Stomach (tissue), 9 donors: ENCODE data around the gene NFU1. TPM values are rescaled to one million over a fixed set of nuclear protein-coding genes. Genes with fewer than 3 reads are reported as not detected.

Experiments
- DNase-seq, 2 donors: peaks; one replicate each; pipeline versions ENCODE4 v3.0.0 to v3.0.0-alpha.2; 2013 to 2019
- H3K27ac ChIP-seq, 5 donors: fragments of 200-600 bp in 4 of 5; sonication (generic) in 4 of 5; one replicate each; pipeline ENCODE4 v1.5.1; 2013 to 2019; ENCODE audit warnings: mild to moderate bottlenecking in 1 of 5, moderate library complexity in 1 of 5
- H3K27me3 ChIP-seq, 3 donors: fragments of 200-600 bp; sonication (generic); one replicate each; pipeline ENCODE4 v1.5.1; 2017 to 2019; ENCODE audit warnings: mixed run types in 1 of 3
- H3K36me3 ChIP-seq, 4 donors: fragments of 200-600 bp; sonication (generic); 1 replicate in 3 of 4; 2 replicates in 1 of 4; pipeline ENCODE4 v1.5.1; 2016 to 2019
- H3K4me1 ChIP-seq, 4 donors: fragments of 200-600 bp; sonication (generic); one replicate each; pipeline ENCODE4 v1.5.1; 2016 to 2019
- H3K4me3 ChIP-seq, 4 donors: fragments of 200-600 bp; sonication (generic) in 3 of 4; one replicate each; pipeline ENCODE4 v1.5.1; 2016 to 2019; ENCODE audit warnings: mild to moderate bottlenecking in 1 of 4
- H3K9me3 ChIP-seq, 4 donors: fragments of 200-600 bp; sonication (generic); one replicate each; pipeline ENCODE4 v1.5.1; 2016 to 2019
- CTCF ChIP-seq, 7 experiments: fragments of 450-650 bp in 4 of 7; fragments of 200-600 bp in 3 of 7; sonication (generic) in 3 of 7; IDR thresholded peaks; one replicate each; pipeline ENCODE4 v1.5.1; 2016 to 2019; ENCODE audit warnings: antibody characterized with exemption in 7 of 7, control low read depth in 2 of 7, mild to moderate bottlenecking in 1 of 7
- EP300 ChIP-seq: sonication (generic); formaldehyde crosslinking; IDR thresholded peaks from one replicate; pipeline ENCODE4 v1.6.1; 2017; ENCODE audit warnings: antibody characterized with exemption
- POLR2A ChIP-seq, 4 donors: fragments of 450-650 bp; IDR thresholded peaks; one replicate each; pipeline ENCODE4 v1.6.1; 2016; ENCODE audit warnings: antibody characterized with exemption in 4 of 4, control low read depth in 2 of 4, mild to moderate bottlenecking in 1 of 4, moderate library complexity in 1 of 4
- POLR2AphosphoS5 ChIP-seq, 3 donors: sonication (generic); formaldehyde crosslinking; IDR thresholded peaks; one replicate each; pipeline ENCODE4 v1.6.1; 2016; ENCODE audit warnings: antibody characterized with exemption in 3 of 3
- WGBS, 5 donors: extraction: QIAGEN DNeasy Blood & Tissue Kit in 3 of 5; methylation state at CpG; one replicate each; pipeline versions ENCODE4 v1.1.5 to v1.1.7; 2013 to 2018; 5-methylcytosine and 5-hydroxymethylcytosine counted together
- intact Hi-C: fragments of 100-400 bp; cut with DNase I; formaldehyde crosslinking; loops from one replicate; pipeline ENCODE4 v1.15.1; 2023; ENCODE audit warnings: low total_unique reads
- polyA plus RNA-seq, 3 donors: library from polyadenylated mRNA; stranded (reverse); fragments of 200-250 nt; gene quantifications; one replicate each; pipeline ENCODE4 v1.2.3, GENCODE V29; 2013
- total RNA-seq, 5 donors: library from RNA; depleted of rRNA; stranded (reverse); fragments of >200 nt; gene quantifications; one replicate each; pipeline versions ENCODE4 v1.1.0 to v1.2.3, GENCODE V29; 2014 to 2016
- donor health status: healthy with polysubstance abuse.
- donor health status: Bipolar disorder and iron deficiency.
- donor health status: healthy.

Gene NFU1
- total and polyA plus RNA-seq, 8 donors = 14.7 to 62.7 (median 39.6) TPM

- Histone ChIP-seq H3K36me3 (peaks cover 0 to 16% (median 6%) of the 10 kb centered on the region in 4 donors), H3K9me3 (no peaks in the 10 kb centered on the region), H3K4me1 (peaks cover 6 to 38% (median 22%) of the 10 kb centered on the region in 4 donors), H3K27me3 (no peaks in the 10 kb centered on the region), H3K27ac (peak overlapping the region in 1 of 5 donors; percentile 77), H3K4me3 (no peak overlapping the region)
- TF ChIP-seq POLR2AphosphoS5 (IDR thresholded peaks at IDR 0.05) (no peak), CTCF (IDR thresholded peaks at IDR 0.05) (no peak), POLR2A (IDR thresholded peaks at IDR 0.05) (no peak), EP300 (no peak)
- no peak for DNase-seq
- 73 to 81% (median 80%) methylated on average over 3 of the region's 3 CpGs for WGBS, 5 donors
- intact Hi-C loops = no loop called here
Observed at GRCh38 chr2:69389271-69389670, 48.0 kb downstream of the NFU1 start.

DNA sequence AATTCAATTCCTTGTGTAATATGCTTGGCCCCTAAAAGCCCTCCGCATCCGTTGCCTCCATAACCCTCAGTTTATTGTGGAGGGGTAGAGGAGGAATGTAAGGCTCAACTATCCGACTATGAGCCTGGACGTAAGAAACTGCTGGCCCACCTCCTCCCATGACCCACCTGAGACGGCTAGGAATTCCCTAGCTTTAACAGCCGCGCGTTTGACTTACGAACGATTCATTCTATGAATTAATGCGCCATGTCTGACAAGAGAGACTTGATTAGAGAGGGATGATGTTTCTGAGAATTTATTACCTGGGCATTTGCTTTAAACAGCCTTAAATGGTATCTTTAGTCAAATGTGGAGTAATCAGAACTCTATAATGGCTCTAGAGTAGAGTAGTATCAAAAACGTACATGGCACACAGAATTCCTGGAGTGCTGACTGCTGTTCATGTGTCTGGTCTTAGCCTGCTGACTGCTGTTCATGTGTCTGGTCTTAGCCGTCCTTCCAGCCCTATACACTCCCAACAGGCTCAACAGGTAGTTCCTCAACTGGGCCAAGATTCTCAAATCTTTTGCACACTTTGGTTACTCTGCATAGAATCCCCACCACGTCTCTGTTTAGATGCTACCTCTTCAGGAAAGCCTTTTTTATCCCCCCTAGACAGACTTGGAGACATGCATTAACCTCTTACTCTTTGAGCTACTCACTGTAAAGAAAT is 49.3 kb downstream of the NFU1 start:
- 55 to 69% (median 65%) methylated on average over 14 of the region's 14 CpGs for WGBS, 5 donors
- DNase-seq = peak in 1 of 2 donors; percentile 32
- H3K4me3 ChIP-seq = peak overlapping the region; percentile 71 to 86 (median 77)
- H3K4me1 ChIP-seq = peaks cover 16 to 47% (median 35%) of the 10 kb centered on the region in 4 donors
- H3K9me3 ChIP-seq = no peaks in the 10 kb centered on the region
- no peaks in the 10 kb centered on the region for H3K27me3 ChIP-seq
- peaks cover 0 to 2% (median 0%) of the 10 kb centered on the region in 4 donors for H3K36me3 ChIP-seq
- intact Hi-C loops = no loop called here
- peak overlapping the region; percentile 90 to 98 (median 93) for H3K27ac ChIP-seq
- no peak for TF ChIP-seq CTCF (IDR thresholded peaks at IDR 0.05)
- no peak for TF ChIP-seq POLR2A (IDR thresholded peaks at IDR 0.05)
- TF ChIP-seq POLR2AphosphoS5 (IDR thresholded peaks at IDR 0.05) = no peak
- TF ChIP-seq EP300 = no peak

- Histone ChIP-seq H3K36me3 (no peaks in the 10 kb centered on the region), H3K4me3 (peak within 1 kb of the TSS; percentile 71 to 86 (median 77)), H3K27me3 (no peaks in the 10 kb centered on the region), H3K27ac (peak within 1 kb of the TSS; percentile 90 to 98 (median 93)), H3K4me1 (peaks cover 16 to 55% (median 42%) of the 10 kb centered on the region in 4 donors), H3K9me3 (no peaks in the 10 kb centered on the region)
- intact Hi-C loops = no loop called here
- TF ChIP-seq POLR2A (IDR thresholded peaks at IDR 0.05) (peak in 1 of 4 donors; percentile 48), POLR2AphosphoS5 (IDR thresholded peaks at IDR 0.05) (peak; percentile 67 to 92 (median 88)), CTCF (IDR thresholded peaks at IDR 0.05) (no peak)
- WGBS, 5 donors = 0 to 1% (median 1%) methylated on average over 69 to 97 of the region's 97 CpGs
- DNase-seq = peak; percentile 98 to 99
Observed at GRCh38 chr2:69386789-69387734, 50.2 kb downstream of the NFU1 start, which contains the start of gene GFPT1. Gene GFPT1 (minus strand): TSS chr2:69387227. CDS start chr2:69387071, 156 bp downstream.

DNA sequence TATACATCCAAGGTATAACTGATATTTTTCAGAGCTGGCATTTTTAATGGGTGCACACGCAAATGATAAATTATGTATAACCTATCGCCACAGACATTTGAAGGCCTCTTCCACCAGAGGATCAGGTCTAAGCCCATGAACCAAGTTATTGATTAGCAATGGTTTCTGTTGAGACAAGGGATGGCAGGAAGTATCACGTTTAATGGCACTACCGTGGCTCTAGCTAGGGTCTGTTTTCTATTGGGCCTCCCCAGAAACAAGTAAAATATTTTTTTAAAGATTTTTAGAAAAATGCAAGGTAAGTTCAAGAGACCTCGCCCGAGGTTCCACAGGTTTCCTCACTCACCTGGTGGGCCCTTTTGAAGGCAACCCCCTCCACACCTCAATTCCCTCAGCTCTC is 50.9 kb downstream of the NFU1 start:
- Histone ChIP-seq H3K27ac (peak overlapping the region; percentile 90 to 98 (median 93)), H3K27me3 (no peaks in the 10 kb centered on the region), H3K4me3 (peak overlapping the region; percentile 71 to 86 (median 77)), H3K4me1 (peaks cover 16 to 62% (median 49%) of the 10 kb centered on the region in 4 donors), H3K36me3 (no peaks in the 10 kb centered on the region), H3K9me3 (no peaks in the 10 kb centered on the region)
- WGBS, 5 donors = 3 to 6% (median 5%) methylated on average over 6 of the region's 6 CpGs
- peak in 1 of 2 donors; percentile 13 for DNase-seq
- intact Hi-C loops = no loop called here
- no peak for TF ChIP-seq EP300
- no peak for TF ChIP-seq POLR2A (IDR thresholded peaks at IDR 0.05)
- TF ChIP-seq POLR2AphosphoS5 (IDR thresholded peaks at IDR 0.05) = no peak
- no peak for TF ChIP-seq CTCF (IDR thresholded peaks at IDR 0.05)
